ENCODE results near the gene NDUFA13. TPM values are rescaled to one million over a fixed set of nuclear protein-coding genes. Genes with fewer than 3 reads are reported as not detected.

NDUFA13 gene
- total RNA-seq, 4 donors from 2014 or later = 21.1 to 100 (median 76.0) TPM

DNA sequence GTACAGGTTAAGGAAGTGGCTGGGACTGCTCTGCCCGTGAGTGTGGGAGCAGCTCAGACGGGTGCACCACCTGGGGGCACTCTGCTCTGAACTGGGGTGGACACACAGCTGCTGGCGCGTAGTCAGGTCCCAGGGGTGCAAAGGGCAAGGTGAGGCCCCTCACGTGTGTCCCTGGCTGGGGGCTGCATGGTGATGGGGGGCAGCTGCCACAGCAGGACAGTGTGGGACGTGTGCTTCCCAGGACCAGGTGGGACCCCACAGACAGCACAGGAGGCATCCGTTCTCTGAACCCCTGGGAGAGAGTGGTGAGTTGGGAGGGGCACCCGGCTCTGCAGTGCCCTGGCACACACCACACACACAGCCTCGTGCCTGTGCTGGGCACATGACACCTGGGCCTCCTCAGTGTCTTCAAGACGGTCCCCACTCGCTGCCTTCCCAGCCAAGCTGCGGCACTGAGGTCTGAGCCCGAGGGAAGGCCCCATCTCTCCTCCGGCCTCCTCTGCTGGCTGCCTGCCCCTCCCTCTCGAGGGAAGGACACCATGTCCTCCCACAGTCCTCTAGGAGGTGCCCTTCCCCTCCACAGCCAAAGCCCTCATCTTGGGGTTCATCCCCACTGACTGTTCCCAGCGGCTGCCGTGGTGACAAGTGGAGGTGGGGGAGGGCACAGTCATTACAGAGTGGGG is 46.8 kb downstream of the NDUFA13 start:
- in situ Hi-C loops (cut with MboI; ENCODE audit: low pct_ligation_motif_present in 1 of 4, low pct_unique_long_range_greater_than_20kb in 1 of 4, low sequenced_read_pairs in 3 of 4) = no loop called here
- no peaks in the 10 kb centered on the region for H3K36me3 ChIP-seq
- 82% methylated on average over 15 of the region's 17 CpGs; no CpG with 5 or more reads in 1 of the 2 donors for WGBS, 2 donors (ENCODE audit: low coverage in 1 of 2)
- TF ChIP-seq POLR2AphosphoS5 (IDR thresholded peaks at IDR 0.05) (no peak), POLR2A (IDR thresholded peaks at IDR 0.05) (no peak), EP300 (IDR thresholded peaks at IDR 0.05; ENCODE audit: low read depth) (no peak)
- TF ChIP-seq, protein P1, sequence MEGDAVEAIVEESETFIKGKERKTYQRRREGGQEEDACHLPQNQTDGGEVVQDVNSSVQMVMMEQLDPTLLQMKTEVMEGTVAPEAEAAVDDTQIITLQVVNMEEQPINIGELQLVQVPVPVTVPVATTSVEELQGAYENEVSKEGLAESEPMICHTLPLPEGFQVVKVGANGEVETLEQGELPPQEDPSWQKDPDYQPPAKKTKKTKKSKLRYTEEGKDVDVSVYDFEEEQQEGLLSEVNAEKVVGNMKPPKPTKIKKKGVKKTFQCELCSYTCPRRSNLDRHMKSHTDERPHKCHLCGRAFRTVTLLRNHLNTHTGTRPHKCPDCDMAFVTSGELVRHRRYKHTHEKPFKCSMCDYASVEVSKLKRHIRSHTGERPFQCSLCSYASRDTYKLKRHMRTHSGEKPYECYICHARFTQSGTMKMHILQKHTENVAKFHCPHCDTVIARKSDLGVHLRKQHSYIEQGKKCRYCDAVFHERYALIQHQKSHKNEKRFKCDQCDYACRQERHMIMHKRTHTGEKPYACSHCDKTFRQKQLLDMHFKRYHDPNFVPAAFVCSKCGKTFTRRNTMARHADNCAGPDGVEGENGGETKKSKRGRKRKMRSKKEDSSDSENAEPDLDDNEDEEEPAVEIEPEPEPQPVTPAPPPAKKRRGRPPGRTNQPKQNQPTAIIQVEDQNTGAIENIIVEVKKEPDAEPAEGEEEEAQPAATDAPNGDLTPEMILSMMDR (IDR thresholded peaks at IDR 0.05) = no peak
- no peak for DNase-seq
- H3K27ac ChIP-seq = no peak overlapping the region
- intact Hi-C loops (cut with DNase I; ENCODE audit: low total_unique reads) = no loop called here
- H3K4me3 ChIP-seq = no peak overlapping the region
- H3K27me3 ChIP-seq = no peaks in the 10 kb centered on the region
- H3K4me1 ChIP-seq = no peaks in the 10 kb centered on the region
- no peaks in the 10 kb centered on the region for H3K9me3 ChIP-seq

DNA sequence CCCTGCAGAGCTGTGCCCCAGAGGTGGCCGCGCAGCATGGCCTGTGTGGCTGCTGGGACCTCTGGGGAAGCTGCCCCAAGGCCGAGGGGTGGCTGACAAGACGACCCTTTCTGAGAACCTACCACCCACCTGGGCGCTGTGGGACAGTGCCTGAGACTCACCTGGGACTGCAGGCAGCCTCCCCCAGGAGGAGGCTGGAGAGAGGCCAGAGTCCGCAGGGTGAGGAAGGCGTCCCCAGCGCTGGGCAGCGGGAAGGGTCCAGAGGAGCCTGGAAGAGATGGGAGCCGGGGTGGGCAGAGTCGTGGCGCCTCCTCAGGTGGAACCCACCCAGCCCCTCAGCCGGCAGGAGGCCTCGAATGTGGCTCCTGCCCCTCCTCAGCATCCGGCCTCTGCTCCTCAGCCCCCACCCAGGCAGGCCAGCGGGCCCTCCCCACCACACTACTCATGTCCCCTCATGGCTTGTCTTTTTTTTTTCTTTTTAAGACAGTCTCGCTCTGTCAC is 47.4 kb downstream of the NDUFA13 start:
- H3K4me3 ChIP-seq = no peak overlapping the region
- in situ Hi-C loops (cut with MboI; ENCODE audit: low pct_ligation_motif_present in 1 of 4, low pct_unique_long_range_greater_than_20kb in 1 of 4, low sequenced_read_pairs in 3 of 4) = no loop called here
- no peak overlapping the region for H3K27ac ChIP-seq
- H3K27me3 ChIP-seq = no peaks in the 10 kb centered on the region
- H3K36me3 ChIP-seq = no peaks in the 10 kb centered on the region
- H3K4me1 ChIP-seq = no peaks in the 10 kb centered on the region
- intact Hi-C loops (cut with DNase I; ENCODE audit: low total_unique reads) = no loop called here
- TF ChIP-seq, protein P1 (IDR thresholded peaks at IDR 0.05) = no peak
- no peak for TF ChIP-seq POLR2AphosphoS5 (IDR thresholded peaks at IDR 0.05)
- TF ChIP-seq POLR2A (IDR thresholded peaks at IDR 0.05) = no peak
- no peak for TF ChIP-seq EP300 (IDR thresholded peaks at IDR 0.05; ENCODE audit: low read depth)
- no peaks in the 10 kb centered on the region for H3K9me3 ChIP-seq
- WGBS, 2 donors (ENCODE audit: low coverage in 1 of 2) = 89 to 97% methylated on average over 1 to 17 of the region's 17 CpGs
- DNase-seq = no peak

DNA sequence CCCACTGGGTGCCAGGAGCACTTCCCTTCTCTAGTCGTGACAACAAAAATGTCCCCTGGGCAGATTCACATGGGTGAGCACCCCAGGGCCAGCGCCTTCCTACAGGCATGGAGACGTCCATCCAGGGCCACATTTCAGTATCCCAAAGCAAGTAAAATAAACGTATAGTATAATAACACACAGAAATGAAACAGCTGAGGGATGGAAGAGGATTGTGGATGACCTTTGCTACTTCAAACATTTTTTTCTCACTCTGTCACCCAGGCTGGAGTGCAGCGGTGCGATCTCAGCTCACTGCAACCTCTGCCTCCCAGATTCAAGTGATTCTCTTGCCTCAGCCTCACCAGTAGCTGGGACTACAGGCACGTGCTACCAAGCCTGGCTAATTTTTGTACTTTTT is 50.3 kb downstream of the NDUFA13 start:
- H3K4me3 ChIP-seq = no peak overlapping the region
- H3K27ac ChIP-seq = no peak overlapping the region
- DNase-seq = no peak
- no peaks in the 10 kb centered on the region for H3K9me3 ChIP-seq
- whole genome bisulfite sequencing, 2 donors (ENCODE audit: low coverage in 1 of 2) = 71% methylated on average over 4 to 7 of the region's 7 CpGs
- in situ Hi-C loops (cut with MboI; ENCODE audit: low pct_ligation_motif_present in 1 of 4, low pct_unique_long_range_greater_than_20kb in 1 of 4, low sequenced_read_pairs in 3 of 4) (no loop called here), intact Hi-C loops (cut with DNase I; ENCODE audit: low total_unique reads) (no loop called here)
- H3K36me3 ChIP-seq = no peaks in the 10 kb centered on the region
- H3K4me1 ChIP-seq = no peaks in the 10 kb centered on the region
- TF ChIP-seq POLR2A (IDR thresholded peaks at IDR 0.05) (no peak), POLR2AphosphoS5 (IDR thresholded peaks at IDR 0.05) (no peak), EP300 (IDR thresholded peaks at IDR 0.05; ENCODE audit: low read depth) (no peak)
- TF ChIP-seq, protein P1 (IDR thresholded peaks at IDR 0.05) = no peak
- H3K27me3 ChIP-seq = no peaks in the 10 kb centered on the region

DNA sequence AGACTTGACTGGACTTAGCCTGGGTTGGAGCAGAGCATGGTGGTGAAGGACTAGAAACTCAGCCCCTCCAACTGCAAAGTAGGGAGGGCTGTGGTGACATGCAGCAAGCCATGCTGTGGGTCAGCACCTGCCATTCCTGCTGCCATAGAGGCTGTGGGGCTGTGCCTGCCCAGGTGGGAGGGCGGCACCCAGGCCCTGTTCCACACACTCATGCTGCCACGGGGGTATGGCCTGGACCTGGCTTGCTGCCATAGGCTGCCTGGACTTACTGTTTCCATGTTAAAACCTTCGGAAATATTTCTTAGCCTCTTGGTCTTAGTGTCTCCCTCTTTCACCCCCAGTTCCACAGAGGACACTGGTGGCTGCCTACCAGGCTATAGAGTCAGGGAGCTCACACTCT is 51.4 kb downstream of the NDUFA13 start:
- intact Hi-C loops (cut with DNase I; ENCODE audit: low total_unique reads) (no loop called here), in situ Hi-C loops (cut with MboI; ENCODE audit: low pct_ligation_motif_present in 1 of 4, low pct_unique_long_range_greater_than_20kb in 1 of 4, low sequenced_read_pairs in 3 of 4) (no loop called here)
- WGBS, 2 donors (ENCODE audit: low coverage in 1 of 2) = 88% methylated on average over 3 of the region's 3 CpGs; no CpG with 5 or more reads in 1 of the 2 donors
- Histone ChIP-seq H3K4me3 (no peak overlapping the region), H3K4me1 (no peaks in the 10 kb centered on the region), H3K9me3 (no peaks in the 10 kb centered on the region), H3K36me3 (no peaks in the 10 kb centered on the region), H3K27ac (no peak overlapping the region), H3K27me3 (no peaks in the 10 kb centered on the region)
- DNase-seq = no peak
- TF ChIP-seq, protein P1 (IDR thresholded peaks at IDR 0.05) = no peak
- TF ChIP-seq POLR2A (IDR thresholded peaks at IDR 0.05) = no peak
- no peak for TF ChIP-seq POLR2AphosphoS5 (IDR thresholded peaks at IDR 0.05)
